Medulla oblongata (tissue), 1 donor: Measurements from ENCODE around the gene ZMYND11.
"Not testable (repeated sequence)": the region's sequence is repeated elsewhere in the genome, so short reads cannot be mapped to it uniquely, and the experiment has no call there.

Source experiments
- DNase-seq: peaks from one replicate; pipeline ENCODE4 v3.0.0-alpha.2; 2015; ENCODE audit errors: extremely low spot score

The ZMYND11 gene

DNA sequence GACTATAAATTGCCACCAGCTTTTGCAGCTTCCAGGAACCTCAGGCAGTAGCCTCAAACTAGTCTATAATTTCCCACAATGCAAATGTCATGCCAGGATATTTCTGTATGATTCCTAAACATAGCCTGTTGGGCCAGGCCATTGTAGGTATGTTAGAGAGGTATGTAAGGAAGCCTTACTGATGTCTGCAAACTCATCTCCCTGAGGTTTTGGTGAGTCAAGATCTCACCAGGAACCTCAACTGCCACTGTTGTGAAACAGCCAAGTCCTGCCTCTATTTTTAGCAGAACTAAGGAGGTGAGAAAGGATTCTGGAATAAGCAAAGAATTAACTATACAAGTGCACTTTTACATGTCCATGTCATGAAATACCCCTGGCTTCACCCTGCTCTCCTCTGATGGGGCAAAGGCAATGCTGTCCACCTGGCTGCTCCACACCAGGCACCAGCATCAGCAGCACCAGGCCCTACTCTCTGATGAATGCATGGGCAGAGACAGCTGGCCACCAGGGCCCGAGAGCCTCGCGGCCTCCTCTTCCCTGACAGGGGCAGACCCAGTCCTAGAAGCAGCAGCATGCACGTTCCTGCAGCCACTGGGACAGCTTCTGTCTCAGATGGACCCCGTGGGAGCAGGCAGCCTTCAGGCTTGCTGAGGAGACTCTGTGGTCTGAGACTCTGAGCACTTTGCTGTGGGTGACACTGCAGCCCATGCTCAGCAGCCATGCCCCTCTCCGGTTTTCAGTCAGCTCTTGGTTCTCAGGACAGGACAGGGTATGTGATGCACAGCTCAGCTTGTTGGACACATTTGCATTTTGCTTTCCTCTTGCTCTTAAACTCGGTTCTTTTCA lies 147.3 kb downstream of the ZMYND11 start:
- DNase-seq, result no peak

DNA sequence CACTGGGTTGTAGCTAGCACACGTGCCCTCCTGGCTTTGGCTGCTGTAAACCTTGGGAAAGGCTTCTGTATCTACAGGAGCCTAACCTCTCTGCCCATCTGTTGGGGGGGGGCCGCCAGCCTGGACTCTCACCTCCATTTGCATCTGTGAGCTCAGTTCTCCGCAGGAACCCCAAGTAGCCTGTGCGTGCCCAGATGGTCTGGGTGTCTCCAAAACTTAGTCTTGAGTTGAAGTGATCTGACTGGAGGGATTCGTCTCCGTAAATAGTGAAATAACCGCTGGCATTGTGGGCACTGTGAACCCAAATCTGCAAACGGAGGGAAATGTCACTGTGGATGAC lies 147.9 kb downstream of the ZMYND11 start:
- DNase-seq, result no peak

DNA sequence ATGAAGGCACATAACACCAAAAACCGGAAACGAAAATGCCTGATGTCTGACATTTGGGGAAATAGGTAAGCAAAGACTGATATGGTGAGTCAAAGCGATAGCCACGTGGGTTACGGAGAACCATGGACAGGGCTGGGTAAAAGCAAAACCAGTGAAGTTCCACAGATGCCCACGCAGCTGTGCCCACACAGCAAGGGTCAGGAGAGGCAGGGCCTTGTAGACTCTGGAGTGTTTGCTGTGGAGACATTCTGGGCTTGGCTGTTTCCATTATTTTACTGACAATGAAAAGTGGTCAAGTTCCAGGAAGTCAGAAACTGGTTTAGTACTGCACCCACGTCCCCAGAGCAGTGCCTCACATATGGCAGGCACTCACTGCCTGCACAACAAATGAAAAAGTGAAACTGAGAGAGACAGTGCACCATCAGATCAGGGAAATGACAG lies 148.7 kb downstream of the ZMYND11 start:
- DNase-seq, result no peak

DNA sequence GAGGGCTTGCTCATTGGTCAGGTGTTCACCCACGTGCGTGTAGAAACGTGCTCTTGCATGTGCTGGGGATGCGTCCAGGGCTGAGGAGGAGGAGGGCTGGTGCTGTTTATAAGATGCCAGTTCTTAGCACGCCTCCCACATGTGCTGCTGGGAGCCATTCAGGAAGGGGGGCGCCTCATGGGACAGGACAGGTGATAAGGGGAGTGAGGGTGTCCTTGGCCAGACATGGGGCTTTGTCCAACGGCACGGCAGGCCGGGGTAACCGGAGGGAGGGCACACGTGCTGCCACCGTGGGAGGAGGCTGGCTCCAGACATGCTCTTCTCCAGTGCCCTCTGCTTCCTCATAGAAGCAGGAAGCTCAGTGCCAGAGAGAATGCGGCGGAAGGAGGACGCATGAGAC lies 150.0 kb downstream of the ZMYND11 start:
- no peak for DNase-seq

DNA sequence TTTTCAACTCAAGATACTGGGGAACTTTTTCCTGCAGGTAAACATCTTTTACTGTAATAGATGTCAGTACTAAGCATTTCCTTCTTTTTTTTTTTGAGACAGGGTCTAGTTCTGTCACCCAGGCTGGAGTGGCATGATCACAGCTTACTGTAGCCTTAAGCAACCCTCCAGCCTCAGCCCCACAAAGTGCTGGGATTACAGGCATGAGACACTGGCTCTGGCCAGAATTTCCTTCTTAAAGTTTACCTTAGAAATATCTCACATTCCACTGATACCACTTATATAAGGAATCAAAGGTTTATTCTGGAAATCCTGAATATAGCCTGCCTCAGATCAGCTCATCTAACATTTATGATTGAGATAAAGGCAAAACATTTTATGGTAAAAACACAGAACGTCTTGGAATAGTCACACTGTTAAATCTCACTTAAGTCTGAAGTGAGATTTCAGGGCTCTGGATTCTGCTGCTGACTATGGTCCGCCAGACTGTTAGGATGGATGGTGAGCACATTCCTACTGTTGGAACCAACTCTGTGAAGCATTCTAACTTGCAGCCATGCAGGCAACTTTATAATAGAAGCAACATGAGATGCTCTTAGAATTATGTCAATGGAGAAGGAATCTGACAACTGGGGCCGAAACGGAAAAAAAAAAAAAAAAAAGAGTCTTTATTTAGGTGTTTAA lies 151.9 kb downstream of the ZMYND11 start:
- no peak for DNase-seq

DNA sequence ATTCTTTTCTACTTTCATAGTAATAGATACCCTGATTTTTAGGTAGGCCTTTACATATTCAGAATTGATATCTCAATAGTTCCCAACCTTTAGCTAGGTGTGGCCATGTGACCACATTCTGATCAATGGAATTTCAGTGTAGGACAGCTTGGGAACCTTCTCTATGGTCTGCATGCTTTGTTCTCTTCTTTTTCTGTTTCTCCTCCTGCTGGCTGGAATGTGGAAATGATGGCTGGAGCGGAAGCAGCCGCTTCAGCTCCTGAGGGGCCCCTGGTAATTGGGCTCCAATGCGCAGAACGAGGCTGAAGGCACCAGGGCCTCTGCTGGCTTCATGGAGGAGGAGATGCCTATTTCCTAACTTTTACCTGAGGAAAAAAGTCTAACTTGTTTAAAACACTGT lies 152.6 kb downstream of the ZMYND11 start:
- DNase-seq, result no peak

DNA sequence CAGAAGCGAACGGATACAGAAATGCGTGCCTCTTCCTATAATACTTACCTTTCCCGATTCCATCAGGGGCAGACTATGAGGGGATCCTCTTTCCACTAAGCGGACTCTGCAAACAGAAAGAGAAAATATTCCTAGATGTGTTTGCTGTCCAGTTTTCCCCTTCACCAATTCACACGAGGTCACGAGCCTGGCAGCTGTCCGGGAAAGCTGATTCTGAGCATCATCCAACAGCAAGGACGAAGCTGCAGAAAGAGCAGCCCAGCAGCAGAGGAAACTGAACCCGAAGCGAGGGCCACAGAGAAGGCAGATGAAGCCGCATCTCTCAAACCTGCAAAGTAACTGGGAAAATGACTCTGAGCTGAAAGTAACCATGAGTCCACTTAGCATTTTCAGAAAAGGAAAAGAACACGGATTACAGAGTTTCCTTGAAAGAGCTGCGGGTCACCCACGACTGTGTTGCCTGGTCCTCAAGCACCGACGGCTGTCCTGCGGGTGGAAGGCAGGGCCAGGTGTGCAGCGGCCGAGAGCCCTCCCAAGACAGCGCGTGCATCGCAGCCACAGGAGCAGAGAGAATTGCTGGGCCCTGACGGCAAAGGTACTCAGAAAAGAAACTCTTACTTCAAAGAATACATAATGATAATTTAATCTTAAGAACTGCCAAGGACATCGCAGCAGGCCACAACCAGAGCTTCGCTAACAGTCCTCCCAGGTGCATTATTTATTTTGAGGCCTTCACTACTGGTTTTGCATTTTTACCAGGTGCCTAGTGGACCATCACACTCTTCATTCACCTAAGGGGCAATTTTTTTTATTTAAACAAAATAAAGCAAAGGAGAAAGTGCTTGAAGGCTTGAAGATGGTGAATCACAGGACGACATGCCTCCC lies 153.3 kb downstream of the ZMYND11 start:
- no peak for DNase-seq

DNA sequence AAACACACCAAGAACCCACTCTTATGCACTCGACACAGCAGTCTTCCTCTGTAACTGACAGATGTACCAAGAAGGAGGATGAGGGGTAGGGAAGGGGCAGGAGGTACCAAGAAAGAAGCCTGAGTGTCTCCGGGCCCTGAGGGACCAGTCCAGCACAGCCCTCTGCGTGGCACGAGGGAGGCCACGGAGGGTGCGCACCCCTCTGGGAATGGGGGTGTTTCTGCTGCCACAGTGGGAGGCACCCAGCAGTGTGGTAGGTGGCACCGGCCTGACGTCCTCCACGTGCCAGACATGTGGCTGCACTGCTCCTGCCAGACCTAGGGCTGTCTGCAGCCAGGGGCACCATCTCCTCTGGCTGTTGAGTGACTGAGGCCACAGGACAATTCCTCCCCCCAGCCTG lies 154.3 kb downstream of the ZMYND11 start:
- no peak for DNase-seq

DNA sequence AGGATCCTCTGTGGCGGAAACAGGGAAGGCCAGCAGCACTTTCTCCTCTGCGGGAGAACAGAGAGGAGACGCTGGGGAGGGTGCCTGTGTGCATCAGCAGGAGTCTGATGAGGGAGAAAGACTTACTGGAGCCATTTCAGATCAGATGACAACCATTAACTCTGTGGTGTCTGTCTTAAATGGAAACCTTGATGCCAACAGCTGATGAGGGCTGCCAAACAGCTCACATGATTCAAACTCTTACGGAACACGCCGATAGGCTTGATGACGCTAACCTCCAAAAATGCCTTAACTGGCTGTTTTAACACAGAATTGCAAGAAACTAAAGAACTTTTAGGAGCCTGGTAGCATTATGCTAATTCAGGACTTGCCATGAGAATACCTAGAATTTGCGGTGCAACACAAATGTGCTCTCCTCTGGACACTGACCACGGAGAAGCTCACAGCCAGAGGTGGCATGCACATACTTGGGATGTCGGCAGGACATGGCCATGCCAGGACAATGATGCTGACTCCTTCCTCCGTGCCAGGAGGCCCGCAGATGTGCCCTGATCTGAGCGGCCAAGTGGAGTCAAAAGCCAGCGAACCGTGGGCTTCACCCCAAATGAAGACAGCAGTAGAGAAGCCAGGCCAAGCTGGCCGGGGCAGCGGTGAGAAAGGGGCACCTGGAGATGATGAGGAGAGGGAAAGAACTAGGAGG lies 154.9 kb downstream of the ZMYND11 start:
- no peak for DNase-seq

DNA sequence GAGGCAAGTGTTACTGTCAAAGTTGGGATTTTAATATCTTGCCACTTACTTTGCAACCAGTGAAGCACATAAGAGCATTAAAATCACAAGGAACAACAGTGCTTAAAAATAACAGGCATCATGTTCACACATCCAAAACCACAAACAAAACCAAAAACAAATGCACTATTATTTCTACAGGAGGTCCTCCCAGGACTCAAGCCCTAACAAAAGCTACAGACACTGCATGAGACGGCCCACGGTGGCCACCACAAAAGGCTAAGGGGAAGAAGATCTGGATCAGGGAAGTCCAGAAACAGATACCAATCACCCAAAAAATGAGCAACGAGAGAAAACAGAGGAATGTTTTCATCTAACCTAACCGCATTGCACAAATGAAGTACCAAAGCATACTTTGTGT lies 158.4 kb downstream of the ZMYND11 start:
- peak; percentile 25 for DNase-seq

DNA sequence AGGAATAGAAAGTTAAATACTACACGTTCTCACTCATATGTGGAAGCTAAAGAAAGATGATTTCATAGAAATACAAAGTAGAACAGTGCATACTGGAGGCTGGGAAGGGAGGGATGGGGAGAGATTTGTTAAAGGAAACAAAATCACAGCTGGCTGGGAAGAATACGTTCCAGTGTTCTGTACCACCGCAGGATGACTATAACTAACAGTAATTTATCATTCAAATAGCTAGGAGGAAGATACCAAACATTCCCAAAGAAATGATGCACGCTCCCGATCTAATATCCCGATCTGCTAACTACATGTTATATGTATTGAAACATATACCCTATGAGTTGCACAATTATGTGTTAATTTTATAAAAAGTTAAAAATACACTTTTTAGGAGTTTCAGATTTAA lies 162.3 kb downstream of the ZMYND11 start:
- no peak for DNase-seq

DNA sequence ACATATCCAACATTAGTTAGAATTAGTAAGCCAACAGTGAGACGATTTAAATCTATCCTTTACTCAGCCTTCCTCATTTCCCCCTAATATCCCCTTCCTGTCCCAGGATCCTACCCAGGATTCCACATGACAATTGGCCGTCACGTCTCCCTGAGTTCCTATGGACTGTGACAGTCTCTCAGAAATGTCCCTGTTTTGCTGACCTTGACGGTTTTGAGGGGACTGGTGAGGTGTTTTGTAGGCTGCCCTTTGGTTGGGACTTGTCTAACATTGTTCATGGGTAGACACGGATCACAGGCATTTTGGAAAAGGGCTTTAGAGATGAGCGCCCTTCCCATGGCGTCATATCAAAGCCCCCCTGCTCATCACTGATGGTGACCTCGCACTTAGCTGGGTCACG lies 162.8 kb downstream of the ZMYND11 start:
- no peak for DNase-seq

DNA sequence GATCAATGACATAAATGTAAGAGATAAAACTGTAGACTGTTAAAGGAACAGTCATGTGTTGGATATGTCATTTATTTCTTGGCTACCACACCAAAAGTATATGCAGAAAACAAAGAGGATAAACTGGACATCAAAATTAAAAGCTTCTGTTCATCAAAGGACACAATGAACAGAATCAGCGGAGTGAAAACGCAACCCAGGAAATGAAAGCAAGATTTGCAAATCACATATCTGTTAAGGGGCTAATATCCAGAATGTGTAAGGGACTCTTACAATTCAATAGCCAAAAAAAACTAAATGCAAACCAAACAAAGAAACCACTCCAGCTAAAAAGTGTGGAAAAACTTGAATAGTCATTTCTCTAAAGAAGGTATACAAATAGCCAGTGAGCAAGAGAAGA lies 164.3 kb downstream of the ZMYND11 start:
- DNase-seq, result no peak

DNA sequence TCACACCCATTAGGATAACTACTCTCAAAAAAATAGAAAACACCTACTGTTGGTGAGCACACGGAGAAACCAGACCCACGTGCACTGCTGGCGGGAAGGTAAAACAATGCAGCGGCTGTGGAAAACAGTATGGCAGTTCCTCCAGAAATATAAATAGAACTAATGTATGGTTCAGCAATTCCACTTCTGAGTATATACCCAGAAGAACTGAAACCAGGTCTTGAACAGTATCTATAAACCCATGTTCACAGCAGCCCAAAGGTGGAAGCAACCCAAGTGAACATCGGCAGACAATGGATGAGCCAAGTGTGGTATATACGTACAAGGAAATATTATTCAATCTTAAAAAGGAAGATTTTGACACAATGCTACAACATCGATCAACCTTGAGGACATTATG lies 164.7 kb downstream of the ZMYND11 start:
- no peak for DNase-seq

DNA sequence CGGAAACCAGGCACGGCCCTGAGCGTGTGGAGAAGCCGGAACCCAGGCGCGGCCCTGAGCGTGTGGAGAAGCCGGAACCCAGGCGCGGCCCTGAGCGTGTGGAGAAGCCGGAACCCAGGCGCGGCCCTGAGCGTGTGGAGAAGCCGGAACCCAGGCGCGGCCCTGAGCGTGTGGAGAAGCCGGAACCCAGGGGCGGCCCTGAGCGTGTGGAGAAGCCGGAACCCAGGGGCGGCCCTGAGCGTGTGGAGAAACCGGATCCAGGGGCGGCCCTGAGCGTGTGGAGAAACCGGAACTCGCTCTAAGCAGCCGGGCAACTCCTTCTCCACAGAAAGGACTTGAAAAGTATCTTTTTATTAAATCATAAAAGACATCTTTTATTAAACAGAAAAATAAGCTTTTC lies 165.3 kb downstream of the ZMYND11 start:
- not testable (repeated sequence) for DNase-seq

DNA sequence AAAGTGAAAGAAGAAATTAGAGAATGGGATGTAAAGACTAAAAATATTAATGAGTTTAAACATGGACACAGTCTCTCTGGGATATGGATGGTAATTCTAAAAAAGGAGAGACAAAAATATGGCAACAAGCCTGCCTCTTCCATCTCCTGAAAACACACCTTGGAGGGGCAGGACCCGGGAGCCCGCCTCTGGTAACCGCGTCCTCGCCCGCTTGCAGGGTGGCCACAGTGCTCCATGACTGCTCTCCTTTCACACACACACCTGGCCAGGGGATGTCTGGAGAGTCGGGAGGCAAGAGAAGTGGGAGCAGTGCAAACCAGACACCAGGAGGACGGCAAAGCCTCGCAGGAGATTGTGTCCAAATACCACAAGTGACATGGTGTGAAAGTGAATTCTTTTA lies 166.3 kb downstream of the ZMYND11 start:
- no peak for DNase-seq
